CD4-positive, alpha-beta memory T cell (primary cell): ENCODE data around the gene GRK6. TPM values are rescaled to one million over a fixed set of nuclear protein-coding genes. Genes with fewer than 3 reads are reported as not detected.

Source experiments
- CTCF ChIA-PET: fragments of 350-600 bp; sonication (Branson Sonifier 250); formaldehyde crosslinking; loops from one replicate; lab custom pipeline; 2021; ENCODE audit warnings: inconsistent platforms; ENCODE audit not compliant: partially characterized antibody; lab: Charles Lee
- POLR2A ChIA-PET: fragments of 350-600 bp; sonication (Branson Sonifier 250); formaldehyde crosslinking; loops from one replicate; lab custom pipeline; 2021; ENCODE audit not compliant: partially characterized antibody; lab: Charles Lee
- DNase-seq, 5 donors: peaks; one replicate each; pipeline versions ENCODE4 v3.0.0 to v3.0.0-alpha.2; 2020 to 2022; ENCODE audit warnings: mixed read lengths in 1 of 5
- H3K27ac ChIP-seq: one replicate; pipeline ENCODE4 v1.7.0; 2013; ENCODE audit warnings: low read depth, low read length
- H3K27me3 ChIP-seq: 2 replicates; pipeline ENCODE4 v1.7.0; 2013; ENCODE audit warnings: mild to moderate bottlenecking, low read length, moderate library complexity; ENCODE audit not compliant: insufficient read depth
- H3K36me3 ChIP-seq: 2 replicates; pipeline ENCODE4 v1.7.0; 2013; ENCODE audit warnings: mild to moderate bottlenecking, low read length, moderate library complexity; ENCODE audit not compliant: insufficient read depth
- H3K4me1 ChIP-seq: 2 replicates; pipeline ENCODE4 v1.7.0; 2013; ENCODE audit warnings: mild to moderate bottlenecking, low read length, moderate library complexity; ENCODE audit not compliant: insufficient read depth
- H3K4me3 ChIP-seq, 2 donors: one replicate each; pipeline ENCODE4 v1.7.0; 2013; ENCODE audit warnings: low read length in 2 of 2, mild to moderate bottlenecking in 1 of 2
- H3K9me3 ChIP-seq, 2 donors: one replicate each; pipeline ENCODE4 v1.7.0; 2013; ENCODE audit warnings: low read length in 2 of 2, control low read depth in 1 of 2; ENCODE audit not compliant: control insufficient read depth in 1 of 2
- H3K27ac Mint-ChIP-seq, 7 donors: one replicate each; pipeline ENCODE4 v1.8.0; 2020 to 2021; ENCODE audit warnings: mixed read lengths in 7 of 7, mild to moderate bottlenecking in 6 of 7, inconsistent platforms in 3 of 7, moderate library complexity in 3 of 7
- H3K27me3 Mint-ChIP-seq, 2 donors: one replicate each; pipeline ENCODE4 v1.8.0; 2020 to 2021; ENCODE audit warnings: mixed read lengths in 2 of 2
- H3K36me3 Mint-ChIP-seq, 2 donors: one replicate each; pipeline ENCODE4 v1.8.0; 2020 to 2021; ENCODE audit warnings: mixed read lengths in 2 of 2, inconsistent platforms in 1 of 2, mild to moderate bottlenecking in 1 of 2
- H3K4me1 Mint-ChIP-seq, 4 donors: one replicate each; pipeline ENCODE4 v1.8.0; 2020 to 2021; ENCODE audit warnings: mixed read lengths in 4 of 4, mild to moderate bottlenecking in 1 of 4
- H3K4me3 Mint-ChIP-seq, 8 donors: one replicate each; pipeline ENCODE4 v1.8.0; 2020 to 2021; ENCODE audit warnings: mixed read lengths in 8 of 8, mild to moderate bottlenecking in 7 of 8, moderate library complexity in 6 of 8, inconsistent platforms in 3 of 8
- H3K9me3 Mint-ChIP-seq, 8 donors: one replicate each; pipeline ENCODE4 v1.8.0; 2020 to 2021; ENCODE audit warnings: mixed read lengths in 8 of 8, mild to moderate bottlenecking in 5 of 8, inconsistent platforms in 3 of 8, moderate library complexity in 1 of 8
- intact Hi-C: fragments of 100-400 bp; cut with micrococcal nuclease; formaldehyde crosslinking; loops from one replicate; pipeline ENCODE4 v1.15.1; 2023
- polyA plus RNA-seq, 2 donors: library from polyadenylated mRNA; unstranded; fragments of 300-500 nt; fragmentation: Illumina TruSeq; gene quantifications; one replicate each; pipeline ENCODE4 v1.2.3, GENCODE V29; 2021
- total RNA-seq, 2 experiments: library from RNA; stranded (reverse); gene quantifications; one replicate each; pipeline ENCODE4 v1.2.3, GENCODE V29; 2021

Gene GRK6
- total and polyA plus RNA-seq, 4 experiments from 2014 or later: 72.4 to 203 (median 190) TPM

- CTCF ChIA-PET: interaction anchor here (0.9 to 9.6 kb wide), 10 partner anchors 8 to 118 kb away, joined by 3 to 295 read pairs (median 5); partner anchors contain the start of gene PFN3
- Histone ChIP-seq H3K4me1 (peaks cover 35% of the 10 kb centered on the region), H3K9me3 (no peaks in the 10 kb centered on the region), H3K27ac (no peak overlapping the region), H3K4me3 (no peak overlapping the region), H3K36me3 (no peaks in the 10 kb centered on the region), H3K27me3 (no peaks in the 10 kb centered on the region)
- H3K9me3 Mint-ChIP-seq: peaks cover 0 to 1% (median 0%) of the 10 kb centered on the region in 8 donors
- peak in 1 of 5 donors; percentile 6 for DNase-seq
- no peaks in the 10 kb centered on the region for H3K27me3 Mint-ChIP-seq
- peaks cover 14 to 61% (median 23%) of the 10 kb centered on the region in 4 donors for H3K4me1 Mint-ChIP-seq
- H3K4me3 Mint-ChIP-seq: no peak overlapping the region
- H3K36me3 Mint-ChIP-seq: no peaks in the 10 kb centered on the region
- intact Hi-C loops: no loop called here
- no peak overlapping the region for H3K27ac Mint-ChIP-seq
- POLR2A ChIA-PET: interaction anchor here (1.3 to 2.3 kb wide), 2 partner anchors 10 to 19 kb away, joined by 4 to 14 read pairs; no protein-coding TSS in a partner anchor
Observed at GRCh38 chr5:177383181-177383580, 43.3 kb upstream of the GRK6 start.

GRCh38 chr5:177384134-177384533, 42.3 kb upstream of the GRK6 start, which contains the start of gene SLC34A1:
TSS of gene SLC34A1 (plus strand) at chr5:177384434. CDS start at chr5:177385742, 1,308 bp downstream.
- no peaks in the 10 kb centered on the region for H3K9me3 ChIP-seq
- Mint-ChIP-seq H3K27ac (peak within 1 kb of the TSS in 5 of 7 donors; percentile 16 to 75 (median 43)), H3K4me3 (peak within 1 kb of the TSS in 2 of 8 donors; percentile 38 to 74), H3K36me3 (no peaks in the 10 kb centered on the region), H3K27me3 (no peaks in the 10 kb centered on the region), H3K9me3 (peaks cover 0 to 1% (median 0%) of the 10 kb centered on the region in 8 donors), H3K4me1 (peaks cover 23 to 67% (median 30%) of the 10 kb centered on the region in 4 donors)
- intact Hi-C loops: no loop called here
- CTCF ChIA-PET: interaction anchor here (1.1 to 9.6 kb wide), 6 partner anchors 12 to 118 kb away, joined by 3 to 295 read pairs (median 12); partner anchors contain the start of genes PFN3 and RGS14
- H3K36me3 ChIP-seq: no peaks in the 10 kb centered on the region
- POLR2A ChIA-PET: interaction anchor here (0.6 to 10.3 kb wide), 3 partner anchors 11 to 171 kb away, joined by 6 to 138 read pairs (median 14); partner anchors contain the start of gene PFN3
- no peak for DNase-seq
- peaks cover 43% of the 10 kb centered on the region for H3K4me1 ChIP-seq
- H3K4me3 ChIP-seq: no peak within 1 kb of the TSS
- H3K27me3 ChIP-seq: no peaks in the 10 kb centered on the region
- no peak within 1 kb of the TSS for H3K27ac ChIP-seq

GRCh38 chr5:177385720-177386119, 40.8 kb upstream of the GRK6 start:
- Mint-ChIP-seq H3K4me1 (peaks cover 32 to 72% (median 40%) of the 10 kb centered on the region in 4 donors), H3K36me3 (no peaks in the 10 kb centered on the region), H3K9me3 (peaks cover 0 to 1% (median 0%) of the 10 kb centered on the region in 8 donors), H3K4me3 (peak overlapping the region in 5 of 8 donors; percentile 13 to 74 (median 35)), H3K27me3 (no peaks in the 10 kb centered on the region), H3K27ac (peak overlapping the region in 2 of 7 donors; percentile 16 to 81)
- no peaks in the 10 kb centered on the region for H3K27me3 ChIP-seq
- H3K4me1 ChIP-seq: peaks cover 53% of the 10 kb centered on the region
- ChIA-PET POLR2A (interaction anchor here (1.0 to 10.3 kb wide), 4 partner anchors 13 to 22 kb away, joined by 3 to 138 read pairs (median 6); partner anchors contain the start of gene PFN3), CTCF (interaction anchor here (5.2 to 11.6 kb wide), 4 partner anchors 14 to 70 kb away, joined by 27 to 295 read pairs (median 206); partner anchors contain the start of gene PFN3)
- no peaks in the 10 kb centered on the region for H3K36me3 ChIP-seq
- no peak for DNase-seq
- intact Hi-C loops: no loop called here
- H3K27ac ChIP-seq: no peak overlapping the region
- H3K9me3 ChIP-seq: no peaks in the 10 kb centered on the region
- no peak overlapping the region for H3K4me3 ChIP-seq

GRCh38 chr5:177386542-177386941, 39.9 kb upstream of the GRK6 start:
- Mint-ChIP-seq H3K9me3 (peaks cover 0 to 1% (median 0%) of the 10 kb centered on the region in 8 donors), H3K4me1 (peaks cover 39 to 75% (median 44%) of the 10 kb centered on the region in 4 donors), H3K4me3 (no peak overlapping the region), H3K27ac (peak overlapping the region in 1 of 7 donors; percentile 21), H3K27me3 (no peaks in the 10 kb centered on the region), H3K36me3 (no peaks in the 10 kb centered on the region)
- Histone ChIP-seq H3K27me3 (no peaks in the 10 kb centered on the region), H3K4me1 (peaks cover 58% of the 10 kb centered on the region), H3K4me3 (no peak overlapping the region), H3K27ac (no peak overlapping the region), H3K36me3 (no peaks in the 10 kb centered on the region), H3K9me3 (no peaks in the 10 kb centered on the region)
- DNase-seq: peak in 1 of 5 donors; percentile 18
- CTCF ChIA-PET: interaction anchor here (1.0 to 11.6 kb wide), 7 partner anchors 15 to 78 kb away, joined by 3 to 295 read pairs (median 27); partner anchors contain the start of gene PFN3
- POLR2A ChIA-PET: interaction anchor here (0.7 to 10.3 kb wide), 5 partner anchors 14 to 46 kb away, joined by 3 to 138 read pairs (median 6); partner anchors contain the start of gene PFN3
- intact Hi-C loops: no loop called here

- peak overlapping the region in 4 of 7 donors; percentile 12 to 50 (median 20) for H3K27ac Mint-ChIP-seq
- POLR2A ChIA-PET: interaction anchor here (3.8 to 10.3 kb wide), 4 partner anchors 16 to 67 kb away, joined by 33 to 138 read pairs (median 76); partner anchors contain the start of genes PFN3 and RGS14
- CTCF ChIA-PET: interaction anchor here (1.4 to 11.6 kb wide), 5 partner anchors 16 to 69 kb away, joined by 3 to 295 read pairs (median 140); partner anchors contain the start of gene PFN3
- peaks cover 0 to 1% (median 0%) of the 10 kb centered on the region in 8 donors for H3K9me3 Mint-ChIP-seq
- peak overlapping the region; percentile 71 for H3K27ac ChIP-seq
- H3K4me1 ChIP-seq: peaks cover 58% of the 10 kb centered on the region
- H3K27me3 ChIP-seq: no peaks in the 10 kb centered on the region
- no peaks in the 10 kb centered on the region for H3K36me3 Mint-ChIP-seq
- intact Hi-C loops: no loop called here
- H3K27me3 Mint-ChIP-seq: no peaks in the 10 kb centered on the region
- DNase-seq: no peak
- H3K36me3 ChIP-seq: no peaks in the 10 kb centered on the region
- H3K9me3 ChIP-seq: no peaks in the 10 kb centered on the region
- H3K4me1 Mint-ChIP-seq: peaks cover 37 to 72% (median 45%) of the 10 kb centered on the region in 4 donors
- H3K4me3 ChIP-seq: no peak overlapping the region
- H3K4me3 Mint-ChIP-seq: no peak overlapping the region
Observed at GRCh38 chr5:177387405-177387804, 39.1 kb upstream of the GRK6 start.

- intact Hi-C loops: loop anchor here (1.0 to 2.0 kb wide), 2 partner anchors 9 to 16 kb away; no protein-coding TSS in a partner anchor
- Mint-ChIP-seq H3K4me1 (peaks cover 36 to 69% (median 43%) of the 10 kb centered on the region in 4 donors), H3K36me3 (no peaks in the 10 kb centered on the region), H3K27me3 (no peaks in the 10 kb centered on the region), H3K4me3 (peak overlapping the region in 7 of 8 donors; percentile 64 to 82 (median 78)), H3K27ac (peak overlapping the region; percentile 79 to 98 (median 96)), H3K9me3 (peaks cover 0 to 1% (median 0%) of the 10 kb centered on the region in 8 donors)
- Histone ChIP-seq H3K4me3 (no peak overlapping the region), H3K27ac (peak overlapping the region; percentile 71), H3K4me1 (peaks cover 58% of the 10 kb centered on the region), H3K36me3 (no peaks in the 10 kb centered on the region), H3K9me3 (no peaks in the 10 kb centered on the region), H3K27me3 (no peaks in the 10 kb centered on the region)
- DNase-seq: peak in 1 of 5 donors; percentile 34
- POLR2A ChIA-PET: interaction anchor here (0.8 to 10.3 kb wide), 13 partner anchors 10 to 113 kb away, joined by 4 to 138 read pairs (median 34); partner anchors contain the start of genes GRK6, LMAN2, MXD3 and PFN3
- CTCF ChIA-PET: interaction anchor here (1.0 to 11.6 kb wide), 22 partner anchors 10 to 275 kb away, joined by 3 to 295 read pairs (median 23); partner anchors contain the start of genes GRK6, LMAN2, PDLIM7 and PFN3
Observed at GRCh38 chr5:177388521-177389052, 37.9 kb upstream of the GRK6 start.
